Measurements from ENCODE around the gene HLCS. TPM values are rescaled to one million over a fixed set of nuclear protein-coding genes. Genes with fewer than 3 reads are reported as not detected.
A peak's percentile ranks its signal among the peaks of the same experiment; 100 is the strongest.
"Not testable (repeated sequence)": the region's sequence is repeated elsewhere in the genome, so short reads cannot be mapped to it uniquely, and the experiment has no call there.

Gene HLCS
- total RNA-seq, 1 donor, result 44.3 TPM

GRCh38 chr21:37001441-37001840, 35.0 kb upstream of the HLCS start:
- no peak for DNase-seq (ENCODE audit: low read depth)
- H3K4me3 ChIP-seq (ENCODE audit: low read depth, low read length), result no peak overlapping the region
- TF ChIP-seq CTCF (IDR thresholded peaks at IDR 0.05; ENCODE audit: insufficient read depth, low read length), result no peak

DNA sequence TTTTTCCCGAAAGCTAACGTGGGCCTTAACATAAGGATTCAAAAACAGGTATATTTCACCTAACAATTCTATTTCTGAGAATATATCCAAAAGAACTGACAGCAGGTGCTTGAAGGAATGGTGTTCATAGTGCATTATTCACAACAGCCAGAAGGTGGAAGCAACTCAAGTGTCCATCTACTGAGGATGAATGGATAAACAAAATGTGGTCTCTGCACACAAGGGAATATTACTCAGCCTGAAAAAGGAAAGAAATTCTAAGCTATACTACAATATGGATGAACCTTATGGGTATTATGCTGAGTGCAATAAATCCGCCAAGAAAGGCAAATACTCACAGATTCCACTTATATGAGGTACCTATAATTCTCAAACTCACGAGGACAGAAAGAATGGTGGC, 33.9 kb upstream of the HLCS start:
- no peak for TF ChIP-seq CTCF (IDR thresholded peaks at IDR 0.05; ENCODE audit: insufficient read depth, low read length)
- no peak for DNase-seq (ENCODE audit: low read depth)

GRCh38 chr21:36999131-36999898, 32.8 kb upstream of the HLCS start:
- no peak for TF ChIP-seq CTCF (IDR thresholded peaks at IDR 0.05; ENCODE audit: insufficient read depth, low read length)
- H3K4me3 ChIP-seq (ENCODE audit: low read depth, low read length), result no peak overlapping the region
- DNase-seq (ENCODE audit: low read depth), result no peak

More for the DNA sequence above, 33.9 kb upstream of the HLCS start:
- no peak overlapping the region for H3K4me3 ChIP-seq (ENCODE audit: low read depth, low read length)

DNA sequence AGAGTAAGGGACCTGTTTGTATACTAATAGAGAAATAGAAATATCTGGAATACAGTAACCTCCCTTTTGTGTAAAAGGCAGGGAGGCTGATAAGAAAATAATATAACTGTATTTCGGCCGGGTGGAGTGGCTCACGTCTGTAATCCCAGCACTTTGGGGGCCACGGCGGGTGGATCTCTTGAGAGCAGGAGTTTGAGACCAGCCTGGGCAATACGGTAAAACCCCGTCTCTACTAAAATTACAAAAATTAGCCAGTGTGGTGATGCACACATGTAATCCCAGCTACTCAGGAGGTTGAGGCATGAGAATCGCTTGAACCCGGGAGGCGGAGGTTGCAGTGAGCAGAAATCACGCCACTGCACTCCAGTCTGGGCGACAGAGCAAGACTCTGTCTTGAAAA, 28.8 kb upstream of the HLCS start:
- H3K4me3 ChIP-seq (ENCODE audit: low read depth, low read length); DNase-seq (ENCODE audit: low read depth): not testable (repeated sequence)

DNA sequence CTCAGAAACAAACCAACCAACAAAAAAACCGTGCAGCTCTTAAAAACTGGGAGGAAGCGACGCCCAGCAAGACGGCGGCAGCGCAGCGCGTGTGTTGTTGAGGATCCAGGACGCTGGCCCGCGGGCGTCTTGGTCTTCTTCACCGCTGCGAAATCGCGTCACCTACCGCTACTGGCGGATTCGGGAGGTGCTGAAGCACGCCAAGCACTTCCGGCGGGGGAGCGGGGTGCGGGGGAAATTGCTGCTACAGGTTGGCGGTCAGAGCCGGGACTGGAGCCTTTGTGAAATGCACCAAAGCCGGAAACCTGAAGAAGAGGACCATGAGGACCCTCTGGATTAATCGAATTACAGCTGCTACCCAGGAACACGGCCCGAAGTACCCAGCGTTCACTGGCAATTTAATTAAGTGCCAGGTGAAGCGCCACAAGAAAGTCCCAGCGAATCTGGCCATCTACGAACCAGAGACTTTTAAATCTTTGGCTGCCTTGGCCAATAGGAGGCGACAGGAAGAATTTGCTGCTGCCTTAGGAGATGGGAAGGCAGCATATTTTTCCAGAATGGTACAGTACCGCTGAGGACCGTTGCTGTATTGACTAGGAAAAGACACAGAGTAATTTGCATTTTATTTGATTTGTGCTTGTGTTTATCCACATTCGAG, 28.2 kb upstream of the HLCS start:
- no peak for DNase-seq (ENCODE audit: low read depth)
- TF ChIP-seq CTCF (IDR thresholded peaks at IDR 0.05; ENCODE audit: insufficient read depth, low read length), result peak; percentile 2
- H3K4me3 ChIP-seq (ENCODE audit: low read depth, low read length), result no peak overlapping the region

GRCh38 chr21:36992671-36993070, 26.2 kb upstream of the HLCS start:
- TF ChIP-seq CTCF (IDR thresholded peaks at IDR 0.05; ENCODE audit: insufficient read depth, low read length), result no peak
- DNase-seq (ENCODE audit: low read depth), result no peak
- no peak overlapping the region for H3K4me3 ChIP-seq (ENCODE audit: low read depth, low read length)

DNA sequence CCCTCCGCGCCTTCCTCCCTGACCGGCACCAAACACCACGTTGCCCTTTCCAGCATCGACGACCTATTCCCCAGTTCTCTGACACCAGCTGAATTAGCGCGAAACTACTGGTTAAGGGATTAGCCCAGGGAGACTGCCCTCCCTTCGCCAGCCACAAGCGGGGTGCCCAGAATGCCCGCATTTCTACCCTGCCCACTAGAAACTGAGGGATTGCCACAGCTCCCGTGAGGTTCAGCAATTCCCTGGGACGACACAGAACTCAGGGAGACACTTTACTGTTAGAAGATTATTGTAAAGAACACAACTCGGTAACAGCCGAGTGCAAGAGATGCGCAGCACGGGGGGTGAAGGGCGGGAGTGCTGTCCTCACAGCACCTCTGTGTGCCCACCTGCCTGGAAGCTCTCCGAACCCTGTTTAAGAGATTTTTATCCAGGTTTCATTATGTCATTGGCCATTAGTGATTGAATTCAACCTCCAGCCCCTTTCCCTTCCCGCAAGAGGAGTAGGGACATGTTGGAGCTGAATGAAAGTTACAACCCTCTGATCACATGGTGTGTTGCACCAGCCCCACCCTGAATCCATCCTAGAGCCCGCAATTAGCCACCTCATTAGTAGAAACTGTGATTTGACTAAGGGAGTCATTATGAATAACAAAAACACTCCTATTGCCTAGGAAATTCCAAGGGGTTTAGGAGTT, 24.2 kb upstream of the HLCS start:
- H3K4me3 ChIP-seq (ENCODE audit: low read depth, low read length), result peak overlapping the region; percentile 70
- DNase-seq (ENCODE audit: low read depth), result no peak
- no peak for TF ChIP-seq CTCF (IDR thresholded peaks at IDR 0.05; ENCODE audit: insufficient read depth, low read length)
